SW480 (cell line): ENCODE data around the gene ZNF660.
"Not testable (repeated sequence)": the region's sequence is repeated elsewhere in the genome, so short reads cannot be mapped to it uniquely, and the experiment has no call there.

Experiments used
- DNase-seq: peaks from one replicate; pipeline ENCODE4 v3.0.0-alpha.2; 2016; ENCODE audit warnings: low spot score

The ZNF660 gene

GRCh38 chr3:44584646-44585501 lies at the start of gene ZNF660:
ZNF660 (plus strand) TSS chr3:44584964; CDS start chr3:44594194, 9,230 bp downstream.
- no peak for DNase-seq

GRCh38 chr3:44535364-44535763 lies 49.4 kb upstream of the ZNF660 start:
- no peak for DNase-seq

- DNase-seq, result not testable (repeated sequence)
These were observed 40.0 kb upstream of the ZNF660 start for GRCh38 chr3:44544811-44545210.

DNA sequence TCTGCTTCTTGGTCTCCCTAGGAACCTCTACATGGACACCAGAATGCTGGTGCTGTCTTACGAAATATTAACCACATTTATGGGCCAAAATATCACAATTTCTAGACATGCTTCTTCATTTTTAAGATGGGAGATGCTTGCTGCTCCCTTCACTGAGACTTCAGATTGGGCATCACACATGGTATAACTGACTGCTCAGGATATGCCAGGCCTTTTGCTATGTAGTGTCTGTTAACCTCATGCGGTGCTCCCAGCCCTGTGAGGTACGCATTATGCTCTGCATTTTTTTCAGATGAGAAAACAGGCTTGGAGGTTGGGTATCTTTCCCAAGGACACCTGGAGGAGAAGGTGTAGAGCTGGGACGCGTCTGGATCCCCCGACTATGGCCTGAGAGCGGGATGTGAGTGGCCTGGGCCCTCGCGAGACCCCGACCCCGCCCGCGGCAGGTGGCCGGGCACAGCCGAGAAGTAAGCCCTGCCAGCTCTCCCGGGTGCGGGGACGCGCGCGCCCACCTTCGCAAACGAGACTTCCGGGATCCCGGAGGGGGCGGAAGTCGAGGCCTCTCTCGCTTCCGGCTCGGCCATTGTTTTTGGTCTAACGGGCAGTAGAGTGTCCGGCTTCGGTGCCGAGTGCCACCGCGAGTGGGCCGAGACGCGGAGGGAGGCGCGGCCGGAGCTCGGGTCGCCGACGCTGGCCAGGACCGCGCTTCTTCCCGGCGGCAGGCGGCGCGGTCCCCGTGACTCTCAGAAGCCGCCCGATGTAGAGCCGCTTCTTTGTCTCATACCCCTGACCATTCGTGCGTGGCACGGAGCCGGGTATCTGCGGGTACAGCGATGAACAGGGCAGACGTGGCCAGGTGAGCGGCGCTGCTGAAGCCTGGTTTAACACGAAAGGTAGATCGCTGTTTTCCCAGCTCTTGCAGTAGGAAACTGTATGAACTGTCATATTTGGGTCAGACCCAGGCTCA lies 29.9 kb upstream of the ZNF660 start, which contains the start of gene ZKSCAN7:
Gene ZKSCAN7, plus strand, starts transcription at position 568 of the 967 bp plus-strand sequence. CDS start 1,855 bp downstream, outside the sequence.
- DNase-seq, result no peak

DNA sequence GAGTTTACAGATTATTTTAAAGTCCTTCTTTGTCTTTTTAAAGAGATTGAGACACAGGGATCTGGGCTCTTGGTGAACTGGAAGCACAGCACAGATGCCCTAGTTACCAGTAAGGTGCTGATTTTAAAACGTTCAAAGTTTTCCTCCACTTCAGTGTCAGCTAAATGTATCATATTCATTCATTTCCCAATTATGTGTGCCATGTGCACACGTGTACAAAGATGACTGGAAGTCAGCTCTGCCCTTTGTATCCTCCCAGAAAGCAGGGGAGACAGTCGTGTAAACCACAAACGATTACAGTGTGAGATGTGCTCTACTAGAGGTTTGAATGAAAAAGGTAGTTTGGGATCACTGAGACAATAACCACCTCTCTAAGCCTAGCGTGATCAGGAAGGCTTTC lies 29.0 kb upstream of the ZNF660 start:
- no peak for DNase-seq

DNA sequence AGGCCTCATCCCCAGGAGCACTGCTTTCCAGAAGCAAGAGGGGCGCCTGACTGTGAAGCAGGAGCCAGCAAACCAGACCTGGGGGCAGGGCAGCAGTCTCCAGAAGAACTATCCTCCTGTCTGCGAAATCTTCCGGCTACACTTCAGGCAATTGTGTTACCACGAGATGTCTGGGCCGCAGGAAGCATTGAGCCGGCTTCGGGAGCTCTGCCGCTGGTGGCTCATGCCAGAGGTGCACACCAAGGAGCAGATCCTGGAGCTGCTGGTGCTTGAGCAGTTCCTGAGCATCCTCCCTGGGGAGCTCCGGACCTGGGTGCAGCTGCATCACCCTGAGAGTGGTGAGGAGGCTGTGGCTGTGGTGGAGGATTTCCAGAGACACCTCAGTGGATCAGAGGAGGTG lies 27.7 kb upstream of the ZNF660 start:
- no peak for DNase-seq

DNA sequence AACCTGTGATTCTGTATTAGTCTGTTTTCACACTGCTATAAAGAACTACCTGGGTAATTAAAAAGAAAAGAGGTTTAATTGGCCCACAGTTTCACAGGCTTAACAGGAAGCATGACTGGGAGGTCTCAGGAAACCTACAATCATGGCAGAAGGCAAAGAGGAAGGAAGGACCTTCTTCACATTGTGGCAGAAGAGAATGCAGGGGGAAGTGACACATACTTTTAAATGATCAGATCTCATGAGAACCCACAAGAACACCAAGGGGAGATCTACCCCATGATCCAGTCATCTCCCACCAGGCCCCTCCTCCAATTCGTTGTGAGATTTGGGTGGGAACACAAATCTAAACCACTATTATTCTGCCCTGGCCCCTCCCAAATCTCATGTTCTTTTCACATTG lies 23.7 kb upstream of the ZNF660 start:
- DNase-seq, result no peak

- DNase-seq, result no peak
These were observed 22.6 kb upstream of the ZNF660 start for GRCh38 chr3:44562147-44562546.

GRCh38 chr3:44568561-44568960 lies 16.2 kb upstream of the ZNF660 start:
- DNase-seq, result no peak

- DNase-seq, result no peak
These were observed 13.7 kb upstream of the ZNF660 start for GRCh38 chr3:44571024-44571423.

DNA sequence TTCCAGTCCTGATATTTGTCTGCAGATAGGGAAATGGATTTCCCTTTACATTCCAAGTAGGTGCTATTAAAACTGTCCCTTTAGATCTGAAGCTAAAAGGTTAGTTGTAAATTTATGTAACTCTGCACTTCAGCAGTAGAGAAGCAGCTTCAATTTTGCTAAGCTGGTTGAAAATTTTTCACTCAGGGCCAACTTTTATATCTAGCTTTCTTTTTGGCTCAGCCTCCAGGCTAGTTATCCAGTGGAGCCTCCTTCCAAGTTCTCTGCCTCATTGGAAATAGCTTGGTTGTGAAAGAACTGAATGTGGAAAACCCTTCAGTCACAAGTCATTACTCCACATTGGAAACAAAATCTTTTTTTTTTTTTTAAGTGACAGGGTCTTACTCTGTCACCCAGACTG lies 8.2 kb upstream of the ZNF660 start:
- DNase-seq, result no peak

- DNase-seq, result not testable (repeated sequence)
These were observed 7.3 kb upstream of the ZNF660 start for GRCh38 chr3:44577354-44577952.

GRCh38 chr3:44578316-44578715 lies 6.4 kb upstream of the ZNF660 start:
- DNase-seq, result not testable (repeated sequence)

GRCh38 chr3:44578924-44579515 lies 5.7 kb upstream of the ZNF660 start:
- DNase-seq, result not testable (repeated sequence)

GRCh38 chr3:44579749-44580148 lies 5.0 kb upstream of the ZNF660 start:
- not testable (repeated sequence) for DNase-seq

GRCh38 chr3:44580971-44581370 lies 3.8 kb upstream of the ZNF660 start:
- DNase-seq, result not testable (repeated sequence)

GRCh38 chr3:44596621-44597020 lies 11.9 kb downstream of the ZNF660 start:
- no peak for DNase-seq

GRCh38 chr3:44601749-44602148 lies 17.0 kb downstream of the ZNF660 start:
- DNase-seq, result no peak

DNA sequence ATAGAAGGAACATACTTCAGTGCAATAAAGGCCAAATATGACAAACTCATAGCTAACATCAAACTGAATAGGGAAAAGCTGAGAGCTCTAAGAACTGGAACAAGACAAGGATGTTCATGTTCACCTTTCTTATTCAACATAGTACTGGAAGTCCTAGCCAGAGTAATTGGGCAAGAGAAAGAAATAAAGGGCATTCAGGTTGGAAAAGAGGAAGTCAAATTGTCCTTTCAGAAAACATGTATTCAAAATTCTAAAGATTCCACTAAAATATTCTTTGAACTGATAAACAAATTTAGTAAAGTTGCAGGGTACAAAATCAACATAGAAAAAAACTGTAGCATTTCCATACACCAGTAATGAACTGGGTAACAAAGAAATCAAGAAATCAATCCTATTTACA lies 27.9 kb downstream of the ZNF660 start:
- no peak for DNase-seq

DNA sequence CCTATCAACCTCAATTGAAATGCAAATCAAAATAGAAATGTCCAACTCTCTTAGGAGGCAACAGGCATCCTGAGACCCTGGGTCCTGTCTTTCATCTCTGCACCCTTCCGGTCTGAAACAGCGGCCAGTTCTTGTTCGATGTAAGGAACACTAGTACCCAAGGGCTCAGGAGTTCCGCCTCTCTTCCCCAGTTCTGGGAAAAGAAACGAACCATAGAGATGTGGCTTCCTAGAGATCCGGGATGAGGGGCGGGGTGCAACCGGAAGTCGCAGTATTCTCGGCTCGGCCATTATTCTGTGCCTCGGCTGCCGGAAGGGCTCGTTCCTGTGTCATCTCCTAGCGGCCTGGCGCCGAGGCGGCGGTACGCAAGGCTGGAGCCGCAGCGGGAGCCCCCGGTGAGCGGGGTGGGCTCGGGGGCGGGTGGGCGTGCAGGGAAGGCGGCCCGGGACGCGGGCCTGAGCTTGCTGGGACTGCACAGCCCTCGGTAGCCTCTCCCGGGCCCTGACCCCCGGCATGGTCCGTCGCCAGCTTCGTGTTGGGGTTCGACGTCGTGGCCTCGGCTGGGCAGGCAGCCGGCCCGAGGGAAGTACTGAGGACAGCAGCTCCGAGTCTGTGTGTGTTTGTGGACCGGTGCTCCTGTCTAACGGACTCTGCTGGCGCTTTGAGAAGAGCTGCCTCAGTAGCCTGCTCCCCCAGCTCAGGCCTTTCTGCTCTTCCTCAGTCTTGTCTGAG lies 40.2 kb downstream of the ZNF660 start, which contains the start of gene ZNF197:
Gene ZNF197, plus strand, starts transcription at position 288 of the 732 bp plus-strand sequence. CDS start 4,119 bp downstream, outside the sequence.
- DNase-seq, result peak; percentile 88

DNA sequence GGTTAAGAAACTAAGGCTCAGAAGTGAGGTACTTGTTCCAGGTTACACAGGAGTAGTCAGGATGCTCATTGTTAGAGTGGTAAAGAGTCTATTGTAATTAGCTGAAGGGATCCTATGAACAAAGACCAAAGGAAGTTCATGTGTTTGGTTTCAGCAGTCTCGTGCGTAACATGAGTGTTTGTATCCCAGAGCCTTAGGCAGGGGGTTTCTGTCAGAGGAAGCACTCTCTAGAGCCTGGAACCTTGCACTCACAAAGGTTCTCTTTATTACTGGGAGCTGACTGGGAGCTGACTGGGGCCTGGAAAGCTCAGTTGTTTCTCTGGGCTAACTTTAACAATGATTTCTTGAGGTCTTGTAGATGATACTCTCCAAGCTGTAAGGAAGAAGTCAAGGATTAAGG lies 44.0 kb downstream of the ZNF660 start:
- DNase-seq, result no peak
